BLaER1 treated with 17β-estradiol and CSF1 and Interleukin-3, amounts not matched to agents 10 nM and 100 nM (cell line): Measurements from ENCODE around the gene NHERF1.

Experiments used
- H3K27ac ChIP-seq, 11 experiments: shearing (Covaris generic); formaldehyde crosslinking; 2 replicates each; pipeline ENCODE4 v1.8.1; 2022
- H3K27me3 ChIP-seq, 11 experiments: shearing (Covaris generic); formaldehyde crosslinking; 2 replicates each; pipeline ENCODE4 v1.8.1; 2022
- H3K36me3 ChIP-seq, 11 experiments: shearing (Covaris generic); formaldehyde crosslinking; 2 replicates each; pipeline ENCODE4 v1.8.1; 2022
- H3K4me1 ChIP-seq, 10 experiments: shearing (Covaris generic); formaldehyde crosslinking; 2 replicates each; pipeline ENCODE4 v1.8.1; 2022
- H3K4me2 ChIP-seq, 11 experiments: shearing (Covaris generic); formaldehyde crosslinking; 2 replicates each; pipeline ENCODE4 v1.8.1; 2022
- H3K4me3 ChIP-seq, 10 experiments: shearing (Covaris generic); formaldehyde crosslinking; 2 replicates each; pipeline ENCODE4 v1.8.1; 2022
- H3K9ac ChIP-seq, 11 experiments: shearing (Covaris generic); formaldehyde crosslinking; 2 replicates each; pipeline ENCODE4 v1.8.1; 2022
- H3K9me3 ChIP-seq, 11 experiments: shearing (Covaris generic); formaldehyde crosslinking; replicated peaks in 1 of 11; 2 replicates each; pipeline ENCODE4 v1.8.1; 2022
- H4K20me1 ChIP-seq, 11 experiments: shearing (Covaris generic); formaldehyde crosslinking; 2 replicates each; pipeline ENCODE4 v1.8.1; 2022
- Cebpa-rat ChIP-seq, 11 experiments: shearing (Covaris generic); IDR thresholded peaks; 2 replicates each; pipeline ENCODE4 v1.8.1; 2022

NHERF1 gene

DNA sequence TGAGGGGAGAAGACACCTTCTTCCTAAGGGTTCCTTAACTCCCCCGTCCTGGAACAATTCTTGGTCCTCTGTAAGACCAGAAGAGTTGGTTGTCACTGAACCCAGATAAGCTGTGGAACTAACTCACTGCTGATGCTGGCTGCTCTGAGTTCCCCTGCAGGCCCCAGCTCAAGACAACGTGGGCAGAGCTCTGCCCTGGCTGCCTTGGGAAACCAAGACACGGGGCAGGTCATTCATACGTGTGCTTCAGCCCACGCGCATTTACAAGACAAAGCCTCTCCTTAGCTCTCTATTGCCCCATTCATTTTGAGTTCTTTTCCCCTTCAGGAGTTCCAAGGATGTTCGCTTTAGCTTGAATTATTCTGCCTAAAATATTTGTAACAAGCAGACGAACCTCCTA, 31.1 kb downstream of the NHERF1 start:
- TF ChIP-seq Cebpa-rat (IDR thresholded peaks at IDR 0.05) = no peak
- no peaks in the 10 kb centered on the region for H3K9me3 ChIP-seq

DNA sequence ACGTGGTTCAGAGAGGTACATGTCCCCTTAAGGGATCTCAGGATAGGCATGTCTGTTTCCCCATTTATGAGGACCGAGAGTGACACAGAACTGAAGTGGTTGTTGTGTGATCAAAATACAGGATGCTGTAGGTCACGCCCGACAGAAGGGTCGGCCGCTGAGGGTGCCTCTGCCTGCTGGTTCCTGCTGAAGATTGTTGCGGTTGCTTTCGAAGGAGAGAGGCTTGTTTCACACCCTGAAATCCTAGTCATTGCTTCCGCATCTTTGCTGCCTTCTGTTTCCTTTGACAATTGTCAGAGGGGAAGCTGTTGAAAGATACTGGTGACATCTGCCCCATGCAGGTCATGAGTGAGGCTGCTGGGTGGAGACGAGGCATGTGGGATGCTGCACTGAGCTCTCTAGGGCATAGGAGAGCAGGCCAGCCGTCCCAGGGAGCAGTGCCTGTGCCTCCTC, 31.5 kb downstream of the NHERF1 start:
- H3K9me3 ChIP-seq = no peaks in the 10 kb centered on the region
- H3K36me3 ChIP-seq = peaks cover 5 to 49% (median 26%) of the 10 kb centered on the region in 11 experiments; a peak in 19 of 22 replicates
- H3K9ac ChIP-seq = peak overlapping the region; percentile 84 to 94 (median 88)
- H3K4me2 ChIP-seq = peak overlapping the region; percentile 89 to 99 (median 98)
- peaks cover 75 to 87% (median 87%) of the 10 kb centered on the region in 10 experiments for H3K4me1 ChIP-seq
- peak overlapping the region in 8 of 10 experiments; percentile 15 to 93 (median 59); a peak in 10 of 20 replicates for H3K4me3 ChIP-seq
- H4K20me1 ChIP-seq = peaks cover 0 to 39% (median 8%) of the 10 kb centered on the region in 11 experiments; a peak in 12 of 22 replicates
- no peaks in the 10 kb centered on the region; a peak in 1 of 22 replicates for H3K27me3 ChIP-seq
- TF ChIP-seq Cebpa-rat (IDR thresholded peaks at IDR 0.05) = peak; percentile 24 to 97 (median 85); a peak in 18 of 22 replicates
- peak overlapping the region; percentile 92 to 99 (median 96) for H3K27ac ChIP-seq

More for the DNA sequence above, 31.1 kb downstream of the NHERF1 start:
- no peaks in the 10 kb centered on the region; a peak in 1 of 22 replicates for H3K27me3 ChIP-seq
- H3K9ac ChIP-seq = peak overlapping the region; percentile 84 to 94 (median 88)
- peak overlapping the region; percentile 86 to 99 (median 98) for H3K4me2 ChIP-seq
- peak overlapping the region; percentile 92 to 99 (median 96) for H3K27ac ChIP-seq
- H3K4me3 ChIP-seq = peak overlapping the region in 9 of 10 experiments; percentile 15 to 93 (median 74); a peak in 15 of 20 replicates
- peaks cover 73 to 87% (median 86%) of the 10 kb centered on the region in 10 experiments for H3K4me1 ChIP-seq
- peaks cover 0 to 37% (median 6%) of the 10 kb centered on the region in 11 experiments; a peak in 9 of 22 replicates for H4K20me1 ChIP-seq
- peaks cover 5 to 45% (median 25%) of the 10 kb centered on the region in 11 experiments; a peak in 19 of 22 replicates for H3K36me3 ChIP-seq

DNA sequence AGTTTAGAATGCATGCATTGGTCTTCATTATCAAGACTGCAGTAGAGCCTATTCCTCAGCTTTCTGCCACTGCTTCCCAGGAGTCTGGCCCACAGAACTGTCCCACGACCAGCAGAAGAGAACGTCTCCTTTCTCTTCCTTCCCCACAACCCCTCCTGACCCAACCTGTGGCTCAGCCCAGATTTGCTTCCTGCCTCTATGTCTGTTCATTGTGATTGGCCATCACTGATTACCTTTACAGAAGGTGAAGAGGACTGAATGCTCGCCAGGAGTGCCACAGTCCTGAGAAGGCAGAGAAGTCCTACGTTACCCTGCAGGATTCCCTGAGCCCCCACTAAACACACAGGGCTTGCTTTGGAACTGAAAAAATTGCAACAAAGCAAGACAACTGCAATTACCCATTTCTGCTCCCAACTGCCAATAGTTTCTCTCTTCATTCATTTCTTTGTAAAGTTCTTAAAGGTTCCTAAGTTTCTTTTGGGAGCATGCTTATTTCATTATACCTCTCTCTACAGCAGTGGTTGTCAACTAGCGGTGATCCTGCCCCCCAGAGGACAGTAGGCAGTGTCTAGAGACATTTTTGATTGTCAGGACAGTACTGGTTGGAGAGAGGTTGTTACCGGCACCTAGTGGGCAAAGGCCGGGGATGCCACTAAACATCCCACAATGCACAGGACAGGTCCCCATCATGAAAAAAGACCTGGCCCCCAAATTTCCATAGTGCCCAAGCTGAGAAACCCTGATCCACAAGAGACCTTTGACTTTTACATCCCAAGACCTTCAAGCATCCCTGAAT, 32.2 kb downstream of the NHERF1 start:
- no peak for TF ChIP-seq Cebpa-rat (IDR thresholded peaks at IDR 0.05)
- H3K27ac ChIP-seq = peak overlapping the region; percentile 83 to 99 (median 94)
- H3K4me1 ChIP-seq = peaks cover 75 to 88% (median 87%) of the 10 kb centered on the region in 10 experiments
- peak overlapping the region; percentile 86 to 97 (median 89) for H3K4me2 ChIP-seq
- H3K27me3 ChIP-seq = no peaks in the 10 kb centered on the region; a peak in 1 of 22 replicates
- H4K20me1 ChIP-seq = peaks cover 0 to 40% (median 9%) of the 10 kb centered on the region in 11 experiments; a peak in 12 of 22 replicates
- H3K4me3 ChIP-seq = peak overlapping the region in 9 of 10 experiments; percentile 3 to 62 (median 34); a peak in 12 of 20 replicates
- no peaks in the 10 kb centered on the region for H3K9me3 ChIP-seq
- peaks cover 8 to 56% (median 33%) of the 10 kb centered on the region in 11 experiments; a peak in 19 of 22 replicates for H3K36me3 ChIP-seq
- peak overlapping the region; percentile 74 to 92 (median 84) for H3K9ac ChIP-seq

DNA sequence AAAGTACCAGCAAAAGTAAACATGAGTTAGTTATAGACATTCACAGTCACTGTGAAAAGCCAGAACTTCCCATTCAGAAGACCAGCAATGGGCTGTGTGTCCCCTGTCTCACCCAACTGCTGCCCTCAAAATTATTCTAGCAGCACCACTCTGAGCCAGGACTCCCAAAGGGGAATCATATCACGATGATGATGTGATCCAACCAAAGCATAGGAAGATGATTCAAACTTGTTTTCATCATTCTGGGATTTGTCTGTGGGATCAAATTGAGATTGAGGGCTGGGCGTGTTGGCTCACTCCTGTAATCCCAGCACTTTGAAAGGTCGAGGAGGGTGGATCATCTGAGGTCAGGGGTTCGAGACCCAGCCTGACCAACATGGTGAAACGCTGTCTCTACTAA, 34.1 kb downstream of the NHERF1 start:
- Histone ChIP-seq H3K4me1 (peaks cover 77 to 98% (median 95%) of the 10 kb centered on the region in 10 experiments), H3K36me3 (peaks cover 14 to 71% (median 35%) of the 10 kb centered on the region in 11 experiments; a peak in 19 of 22 replicates)

DNA sequence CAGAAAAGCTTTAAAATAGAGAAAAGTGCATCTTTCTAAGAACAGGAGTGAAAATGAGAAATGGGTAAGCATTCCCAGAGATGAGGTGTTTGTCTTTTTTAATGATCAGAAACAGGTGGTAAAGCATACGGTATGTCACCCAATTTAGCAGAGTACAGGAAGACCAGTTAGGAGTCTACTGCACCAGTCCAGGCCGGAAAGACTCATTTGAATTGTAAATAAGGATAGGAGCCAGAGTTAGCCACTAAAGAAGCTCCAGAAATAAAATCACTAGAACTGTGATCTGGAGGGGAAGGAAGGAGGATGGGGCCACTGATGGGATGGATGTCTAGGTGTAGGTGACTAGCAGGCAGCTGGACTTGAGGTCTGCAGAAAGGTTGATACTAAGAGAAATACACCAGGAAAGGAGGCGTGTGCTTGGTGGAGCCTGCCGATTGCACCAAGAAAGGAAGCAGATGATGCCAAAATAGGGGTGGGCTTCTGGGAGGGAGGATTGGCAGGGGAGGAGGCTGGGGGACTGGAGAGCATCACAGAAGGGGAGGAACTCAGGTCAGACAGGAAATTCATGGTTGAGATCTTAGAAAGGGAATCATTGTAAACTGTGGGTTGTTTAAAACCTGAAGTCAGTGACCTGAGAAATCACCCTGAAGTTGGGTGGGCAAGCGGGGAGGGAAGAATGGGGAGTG, 35.8 kb downstream of the NHERF1 start:
- Histone ChIP-seq H3K9ac (peak overlapping the region in 4 of 11 experiments; percentile 2 to 22 (median 15); a peak in 4 of 22 replicates), H3K4me2 (peak overlapping the region; percentile 25 to 97 (median 88); a peak in 21 of 22 replicates), H3K9me3 (no peaks in the 10 kb centered on the region), H3K27ac (peak overlapping the region in 4 of 11 experiments; percentile 2 to 99 (median 83); a peak in 7 of 22 replicates), H3K4me1 (peaks cover 60 to 98% (median 83%) of the 10 kb centered on the region in 10 experiments), H3K4me3 (no peak overlapping the region), H3K36me3 (peaks cover 14 to 78% (median 50%) of the 10 kb centered on the region in 11 experiments; a peak in 20 of 22 replicates), H4K20me1 (peaks cover 0 to 64% (median 15%) of the 10 kb centered on the region in 11 experiments; a peak in 12 of 22 replicates), H3K27me3 (no peaks in the 10 kb centered on the region; a peak in 1 of 22 replicates)
- TF ChIP-seq Cebpa-rat (IDR thresholded peaks at IDR 0.05) = no peak

More for the DNA sequence above, 34.1 kb downstream of the NHERF1 start:
- H3K9me3 ChIP-seq = no peaks in the 10 kb centered on the region
- peak overlapping the region in 10 of 11 experiments; percentile 56 to 97 (median 88); a peak in 17 of 22 replicates for H3K4me2 ChIP-seq
- peak overlapping the region in 9 of 11 experiments; percentile 1 to 92 (median 79); a peak in 9 of 22 replicates for H3K9ac ChIP-seq
- peaks cover 0 to 54% (median 15%) of the 10 kb centered on the region in 11 experiments; a peak in 12 of 22 replicates for H4K20me1 ChIP-seq
- H3K27me3 ChIP-seq = no peaks in the 10 kb centered on the region; a peak in 1 of 22 replicates
- no peak for TF ChIP-seq Cebpa-rat (IDR thresholded peaks at IDR 0.05)
- H3K27ac ChIP-seq = peak overlapping the region in 9 of 11 experiments; percentile 19 to 99 (median 92); a peak in 14 of 22 replicates
- H3K4me3 ChIP-seq = no peak overlapping the region

DNA sequence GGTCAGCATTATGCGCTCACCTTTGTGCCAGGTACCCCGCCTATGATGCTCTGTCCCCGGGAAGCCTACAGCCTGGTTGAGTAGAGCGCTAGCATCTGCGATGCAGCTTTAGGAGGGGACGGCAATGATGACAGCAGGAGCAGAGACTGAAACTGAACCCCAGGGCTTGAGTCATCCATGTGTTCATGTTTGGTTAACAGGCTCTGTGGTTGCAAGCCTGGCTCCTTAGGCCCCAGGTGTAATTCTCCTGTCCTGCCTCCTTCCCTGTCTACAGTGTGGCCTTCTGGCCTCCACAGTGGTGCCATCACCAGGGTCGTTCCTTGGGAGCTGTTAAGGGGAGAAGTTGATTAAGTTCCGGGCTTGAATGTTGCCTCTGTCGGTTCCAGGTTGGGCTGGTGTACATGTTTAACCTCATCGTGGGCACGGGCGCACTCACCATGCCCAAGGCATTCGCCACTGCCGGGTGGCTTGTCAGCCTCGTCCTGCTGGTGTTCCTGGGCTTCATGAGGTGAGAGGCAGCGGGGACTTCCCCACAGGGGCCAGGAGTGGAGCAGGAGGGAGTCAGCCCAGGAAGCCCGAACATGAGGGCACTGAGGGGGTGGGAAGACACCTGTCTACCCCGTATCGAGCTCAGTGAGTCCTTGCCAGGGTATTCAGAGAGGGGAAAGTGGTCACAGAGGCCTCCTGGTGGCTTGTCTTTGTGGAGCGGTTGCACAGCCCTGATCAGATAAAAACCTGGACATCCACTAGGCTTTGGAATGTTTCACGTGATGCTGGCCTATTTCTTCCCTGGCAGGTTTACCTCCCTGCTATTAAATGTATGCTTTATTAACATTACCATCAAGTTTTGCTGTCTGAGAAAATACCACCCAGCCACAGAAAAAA, 36.9 kb downstream of the NHERF1 start:
- Histone ChIP-seq H3K36me3 (peaks cover 14 to 89% (median 58%) of the 10 kb centered on the region in 11 experiments; a peak in 20 of 22 replicates), H3K27me3 (no peaks in the 10 kb centered on the region; a peak in 1 of 22 replicates), H3K9me3 (no peaks in the 10 kb centered on the region), H3K4me3 (peak overlapping the region in 2 of 10 experiments; percentile 35 to 54; a peak in 3 of 20 replicates), H3K9ac (peak overlapping the region in 7 of 11 experiments; percentile 9 to 75 (median 68); a peak in 12 of 22 replicates), H3K27ac (peak overlapping the region in 7 of 11 experiments; percentile 31 to 92 (median 78); a peak in 12 of 22 replicates), H3K4me1 (peaks cover 56 to 100% (median 83%) of the 10 kb centered on the region in 10 experiments), H3K4me2 (peak overlapping the region; percentile 25 to 97 (median 89)), H4K20me1 (peaks cover 0 to 66% (median 15%) of the 10 kb centered on the region in 11 experiments; a peak in 12 of 22 replicates)
- TF ChIP-seq Cebpa-rat (IDR thresholded peaks at IDR 0.05) = no peak

DNA sequence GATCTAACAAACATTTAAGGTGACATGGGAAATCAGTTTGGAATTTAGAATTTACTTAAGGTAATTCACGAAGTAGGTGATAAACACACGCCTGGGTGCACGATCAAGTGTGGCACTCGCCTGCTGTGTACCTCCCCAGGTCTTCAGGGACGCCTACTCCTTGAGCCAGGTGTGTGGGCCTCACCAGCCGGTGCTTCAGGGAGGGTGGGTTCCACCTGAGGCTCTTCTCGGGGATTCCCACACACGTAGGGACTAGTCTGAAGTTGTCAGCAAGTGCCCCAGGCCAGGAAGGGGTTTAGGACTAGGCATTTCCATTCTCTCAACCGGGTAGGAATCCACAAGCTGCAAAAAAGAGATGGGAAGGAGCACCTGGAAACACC, 37.5 kb downstream of the NHERF1 start:
- Histone ChIP-seq H3K4me2 (peak overlapping the region; percentile 43 to 97 (median 89)), H3K4me3 (peak overlapping the region in 4 of 10 experiments; percentile 15 to 54 (median 38); a peak in 6 of 20 replicates), H3K9me3 (no peaks in the 10 kb centered on the region), H4K20me1 (peaks cover 0 to 64% (median 15%) of the 10 kb centered on the region in 11 experiments; a peak in 10 of 22 replicates), H3K9ac (peak overlapping the region in 9 of 11 experiments; percentile 9 to 75 (median 56); a peak in 14 of 22 replicates), H3K27me3 (no peaks in the 10 kb centered on the region; a peak in 1 of 22 replicates), H3K36me3 (peaks cover 14 to 95% (median 60%) of the 10 kb centered on the region in 11 experiments; a peak in 20 of 22 replicates), H3K27ac (peak overlapping the region in 9 of 11 experiments; percentile 4 to 92 (median 77); a peak in 12 of 22 replicates), H3K4me1 (peaks cover 56 to 100% (median 83%) of the 10 kb centered on the region in 10 experiments)
- no peak for TF ChIP-seq Cebpa-rat (IDR thresholded peaks at IDR 0.05)
